Fibroblast of lung (primary cell): Measurements from ENCODE around the gene COPB1. TPM values are rescaled to one million over a fixed set of nuclear protein-coding genes. Genes with fewer than 3 reads are reported as not detected.

Experiments
- DNase-seq, 2 donors: peaks; one replicate each; pipeline versions ENCODE4 v3.0.0 to v3.0.0-alpha.2; 2010; ENCODE audit warnings: low read depth in 2 of 2
- H2AFZ ChIP-seq: 2 replicates; pipeline ENCODE4 v1.5.1; 2012; ENCODE audit warnings: low read length, control low read depth, inconsistent platforms
- H3K27ac ChIP-seq: 2 replicates; pipeline ENCODE4 v1.5.1; 2011; ENCODE audit warnings: low read length, control low read depth; ENCODE audit not compliant: insufficient read depth
- H3K27me3 ChIP-seq: 2 replicates; pipeline ENCODE4 v1.5.1; 2011; ENCODE audit warnings: mild to moderate bottlenecking, low read length; ENCODE audit not compliant: control insufficient read depth, insufficient read depth
- H3K36me3 ChIP-seq: 2 replicates; pipeline ENCODE4 v1.5.1; 2011; ENCODE audit warnings: low read length; ENCODE audit not compliant: control insufficient read depth, insufficient read depth
- H3K4me1 ChIP-seq: 2 replicates; pipeline ENCODE4 v1.5.1; 2011; ENCODE audit warnings: low read length; ENCODE audit not compliant: control insufficient read depth, insufficient read depth; ENCODE audit errors: extremely low read depth
- H3K4me2 ChIP-seq: 2 replicates; pipeline ENCODE4 v1.5.1; 2011; ENCODE audit warnings: low read length, control low read depth; ENCODE audit not compliant: insufficient read depth; ENCODE audit errors: extremely low read depth
- H3K4me3 ChIP-seq, 4 experiments: fragments of 200-600 bp in 1 of 4; sonication (generic) in 1 of 4; replicated peaks in 1 of 4; 2 replicates each; pipeline ENCODE4 v1.5.1; 2011 to 2016; ENCODE audit warnings: low read length in 4 of 4, low read depth in 3 of 4, mild to moderate bottlenecking in 3 of 4, control low read depth in 2 of 4, inconsistent platforms in 1 of 4, mixed read lengths in 1 of 4; ENCODE audit not compliant: insufficient read depth in 1 of 4; ENCODE audit errors: control extremely low read depth in 1 of 4
- H3K79me2 ChIP-seq: 2 replicates; pipeline ENCODE4 v1.5.1; 2012; ENCODE audit warnings: mild to moderate bottlenecking, low read length, inconsistent platforms; ENCODE audit not compliant: control insufficient read depth, insufficient read depth
- H3K9ac ChIP-seq: 2 replicates; pipeline ENCODE4 v1.5.1; 2011; ENCODE audit warnings: mild to moderate bottlenecking, low read length, control low read depth; ENCODE audit not compliant: insufficient read depth
- H3K9me3 ChIP-seq: 2 replicates; pipeline ENCODE4 v1.5.1; 2012; ENCODE audit warnings: low read depth, low read length; ENCODE audit not compliant: control insufficient read depth, insufficient read depth
- H4K20me1 ChIP-seq: 2 replicates; pipeline ENCODE4 v1.5.1; 2011; ENCODE audit warnings: low read length; ENCODE audit not compliant: control insufficient read depth, insufficient read depth; ENCODE audit errors: extremely low read depth
- CTCF ChIP-seq, 2 donors: IDR thresholded peaks in 1 of 2; conservative IDR thresholded peaks in 1 of 2; 1 replicate in 1 of 2; 2 replicates in 1 of 2; pipeline ENCODE4 v1.5.1; 2011 to 2012; ENCODE audit warnings: low read length in 2 of 2, control low read depth in 1 of 2, inconsistent platforms in 1 of 2, low read depth in 1 of 2, mild to moderate bottlenecking in 1 of 2
- EZH2 ChIP-seq: IDR thresholded peaks from 2 replicates; pipeline ENCODE4 v1.5.1; 2012; ENCODE audit warnings: low read length, control low read depth, mild to moderate bottlenecking; ENCODE audit errors: missing control alignments
- polyA plus RNA-seq, 2 donors: library from polyadenylated mRNA; depleted of rRNA in 1 of 2; stranded (reverse) in 1 of 2; unstranded in 1 of 2; fragments of >200 nt; gene quantifications; 2 replicates each; pipeline ENCODE4 v1.2.1, GENCODE V29; 2011 to 2012; ENCODE audit warnings: missing spikeins in 1 of 2
- total RNA-seq: library from RNA; depleted of rRNA; stranded (reverse); fragments of >200 nt; gene quantifications from 2 replicates; pipeline ENCODE4 v1.2.1, GENCODE V29; 2014

The COPB1 gene
- total and polyA plus RNA-seq, 2 donors (not counting 1 experiment from before 2014, with no cell fraction given), result 264 to 292 TPM

DNA sequence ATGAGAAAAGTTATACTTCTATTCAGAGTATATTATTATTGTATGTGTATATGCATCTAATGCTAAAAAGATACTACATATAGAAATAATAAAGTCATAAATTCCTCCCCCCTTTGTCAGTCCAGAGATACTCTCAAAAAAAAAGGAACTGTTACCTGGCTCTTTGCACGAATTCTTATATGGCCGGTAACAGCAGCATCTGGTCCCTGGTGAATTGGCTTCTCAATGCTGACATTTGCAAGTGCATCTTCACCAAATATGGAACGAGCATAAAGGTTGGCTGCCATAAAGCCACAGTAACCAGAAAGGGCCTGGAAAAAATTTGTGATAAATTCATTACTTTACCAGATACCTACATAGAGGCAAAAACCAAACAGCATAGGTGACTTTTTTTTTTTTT lies 41.2 kb downstream of the COPB1 start:
- no peak for TF ChIP-seq EZH2
- no peak for TF ChIP-seq CTCF (conservative IDR thresholded peaks at IDR 0.05 in 1 of 2, IDR thresholded peaks at IDR 0.05 in 1 of 2; ENCODE audit: low read depth in 1 of 2, low read length in 2 of 2)
- H2AFZ ChIP-seq, result no peak overlapping the region
- no peaks in the 10 kb centered on the region for H3K79me2 ChIP-seq
- no peak overlapping the region for H3K9ac ChIP-seq
- peaks cover 2% of the 10 kb centered on the region for H3K4me1 ChIP-seq
- no peak overlapping the region for H3K4me3 ChIP-seq
- no peak overlapping the region for H3K4me2 ChIP-seq
- H3K9me3 ChIP-seq, result no peaks in the 10 kb centered on the region
- peaks cover 10% of the 10 kb centered on the region for H3K36me3 ChIP-seq
- no peaks in the 10 kb centered on the region for H3K27me3 ChIP-seq
- no peaks in the 10 kb centered on the region for H4K20me1 ChIP-seq
- no peak for DNase-seq
- H3K27ac ChIP-seq, result no peak overlapping the region

DNA sequence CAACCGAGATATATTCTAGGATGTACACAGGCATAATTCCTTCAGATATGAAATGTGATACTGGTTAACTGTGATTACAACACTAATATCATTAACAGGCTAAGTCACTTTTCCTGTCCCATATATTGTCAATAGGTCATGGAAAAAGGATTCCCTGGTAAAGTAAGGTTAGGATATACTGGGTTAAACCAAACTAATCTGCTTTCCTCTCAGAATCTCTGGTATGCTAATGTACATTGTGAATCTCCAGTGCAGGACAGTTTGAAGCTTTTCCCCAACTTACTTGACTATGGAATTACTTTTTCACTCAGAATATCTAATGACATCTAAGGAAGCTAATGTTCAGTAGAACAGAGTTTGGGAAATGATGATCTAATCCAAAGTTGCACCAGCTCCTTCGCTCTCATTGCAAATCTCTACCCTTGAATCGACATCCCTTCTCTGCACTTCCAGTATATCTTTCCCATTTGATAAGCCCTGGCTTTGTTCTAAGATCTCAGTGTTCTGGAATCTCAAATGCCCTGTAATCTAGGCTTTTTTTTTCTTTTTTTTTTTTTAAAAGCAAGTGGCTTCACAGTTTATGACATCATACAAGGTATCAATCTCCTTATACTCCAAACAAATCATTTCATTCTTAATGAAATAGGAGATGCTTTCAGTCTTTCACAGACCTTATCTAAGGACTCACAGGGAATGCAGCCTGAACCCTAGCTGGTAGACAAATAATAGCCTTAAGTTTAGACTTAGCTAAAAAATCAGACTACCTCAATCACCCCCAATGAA lies 43.8 kb downstream of the COPB1 start:
- Histone ChIP-seq H3K27ac (no peak overlapping the region), H3K4me2 (no peak overlapping the region), H3K27me3 (no peaks in the 10 kb centered on the region), H2AFZ (no peak overlapping the region), H3K36me3 (peaks cover 9% of the 10 kb centered on the region), H3K4me1 (peaks cover 4% of the 10 kb centered on the region), H3K79me2 (no peaks in the 10 kb centered on the region), H3K9ac (no peak overlapping the region), H3K9me3 (no peaks in the 10 kb centered on the region), H4K20me1 (no peaks in the 10 kb centered on the region), H3K4me3 (no peak overlapping the region)
- DNase-seq, result peak in 1 of 2 donors; percentile 17
- TF ChIP-seq CTCF (conservative IDR thresholded peaks at IDR 0.05 in 1 of 2, IDR thresholded peaks at IDR 0.05 in 1 of 2; ENCODE audit: low read depth in 1 of 2, low read length in 2 of 2) (no peak), EZH2 (no peak)

DNA sequence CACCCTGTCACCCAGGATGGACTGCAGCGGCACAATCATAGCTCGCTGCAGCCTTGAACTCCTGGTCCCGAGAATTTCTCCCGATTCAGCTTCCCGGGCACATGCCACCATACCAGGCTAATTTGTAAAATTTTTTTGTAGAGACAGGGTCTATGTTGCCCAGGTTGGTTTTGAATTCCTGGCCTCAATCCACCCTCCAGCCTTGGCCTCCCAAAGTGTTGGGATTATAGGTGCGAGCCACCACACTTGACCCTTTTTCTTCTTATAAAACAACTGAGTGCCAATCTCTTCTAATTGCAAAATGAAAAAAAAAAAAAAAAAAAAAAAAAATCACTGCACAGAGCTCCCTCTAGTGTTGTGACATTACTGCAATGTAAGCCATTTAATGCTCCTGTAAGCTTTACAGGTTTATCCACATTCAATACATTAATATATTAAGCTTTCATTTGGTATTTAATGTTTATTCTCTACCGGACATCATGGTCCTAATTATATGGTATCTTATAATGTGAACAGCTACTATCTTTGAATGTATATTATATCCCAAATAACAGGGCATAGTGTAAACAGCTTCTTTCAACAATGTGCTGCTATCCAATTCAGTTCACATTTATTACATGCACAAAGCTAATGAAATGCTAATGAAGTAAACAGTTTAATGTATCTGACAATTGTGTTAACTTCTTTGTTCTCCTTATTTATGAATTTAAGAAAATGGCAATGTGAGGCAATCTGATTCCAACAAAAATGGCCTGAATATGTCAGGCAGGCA lies 44.6 kb downstream of the COPB1 start:
- Histone ChIP-seq H3K9me3 (no peaks in the 10 kb centered on the region), H3K79me2 (no peaks in the 10 kb centered on the region), H3K4me1 (peaks cover 4% of the 10 kb centered on the region), H3K27me3 (no peaks in the 10 kb centered on the region), H3K9ac (no peak overlapping the region), H3K4me2 (no peak overlapping the region), H3K4me3 (no peak overlapping the region), H3K36me3 (peaks cover 6% of the 10 kb centered on the region), H4K20me1 (no peaks in the 10 kb centered on the region), H3K27ac (no peak overlapping the region), H2AFZ (no peak overlapping the region)
- peak in 1 of 2 donors; percentile 63 for DNase-seq
- TF ChIP-seq CTCF (conservative IDR thresholded peaks at IDR 0.05 in 1 of 2, IDR thresholded peaks at IDR 0.05 in 1 of 2; ENCODE audit: low read depth in 1 of 2, low read length in 2 of 2) (peak; percentile 51 to 63), EZH2 (no peak)
